Ramos (cell line): ENCODE data around the gene ZNF141.
"Not testable (repeated sequence)": the region's sequence is repeated elsewhere in the genome, so short reads cannot be mapped to it uniquely, and the experiment has no call there.

Experiments
- in situ Hi-C: fragments of 300-500 bp; cut with MboI; formaldehyde crosslinking; loops from one replicate; pipeline ENCODE4 v1.14.3; 2022; ENCODE audit warnings: low sequenced_read_pairs; ENCODE audit not compliant: unreplicated experiment

ZNF141 gene

DNA sequence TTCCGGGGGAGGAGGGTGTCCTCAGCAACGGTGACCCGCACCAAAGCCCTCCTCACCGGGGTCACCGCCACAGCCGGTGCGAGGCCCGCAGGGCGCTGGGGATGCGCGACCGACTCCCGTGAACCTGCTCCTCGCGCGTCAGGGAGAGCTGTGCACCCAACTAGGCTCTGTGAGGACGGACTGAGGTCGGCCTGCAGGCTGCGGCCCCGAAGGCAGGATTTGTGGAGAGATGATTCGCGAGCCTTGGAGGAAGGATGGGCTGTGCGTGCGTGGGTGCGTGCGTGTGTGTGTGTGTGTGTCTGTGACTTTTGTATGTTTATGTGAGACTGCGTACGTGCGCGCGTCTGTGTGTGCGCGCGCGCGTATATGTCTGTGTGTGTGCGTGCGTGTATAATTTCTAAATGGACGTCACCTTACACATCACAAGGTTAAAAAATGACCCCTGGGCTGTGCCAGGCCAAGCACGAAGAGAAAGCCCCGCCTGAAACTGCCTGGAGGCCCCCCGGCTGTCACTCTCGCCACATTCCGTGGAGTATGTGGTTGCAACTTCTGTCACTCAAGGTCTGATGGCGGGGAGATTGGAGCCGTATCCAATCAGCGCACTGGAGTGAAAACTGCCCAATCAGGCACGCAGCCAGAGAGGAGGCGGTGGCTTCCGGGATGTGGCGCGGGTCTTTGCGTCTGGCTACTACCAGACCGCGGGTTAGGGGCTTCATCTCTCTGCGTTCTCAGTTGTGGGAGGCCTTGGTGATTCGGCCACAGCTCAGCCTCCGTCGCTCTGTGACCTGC is at the start of gene ZNF141:
TSS of gene ZNF141 (plus strand) at position 672 of the 789 bp plus-strand sequence. CDS start 170 bp downstream, outside the sequence.
- in situ Hi-C loops = no loop called here

- in situ Hi-C loops = no loop called here
These were observed 48.7 kb upstream of the ZNF141 start for GRCh38 chr4:288891-289290.

GRCh38 chr4:294732-295131 is 42.9 kb upstream of the ZNF141 start:
- in situ Hi-C loops = no loop called here

DNA sequence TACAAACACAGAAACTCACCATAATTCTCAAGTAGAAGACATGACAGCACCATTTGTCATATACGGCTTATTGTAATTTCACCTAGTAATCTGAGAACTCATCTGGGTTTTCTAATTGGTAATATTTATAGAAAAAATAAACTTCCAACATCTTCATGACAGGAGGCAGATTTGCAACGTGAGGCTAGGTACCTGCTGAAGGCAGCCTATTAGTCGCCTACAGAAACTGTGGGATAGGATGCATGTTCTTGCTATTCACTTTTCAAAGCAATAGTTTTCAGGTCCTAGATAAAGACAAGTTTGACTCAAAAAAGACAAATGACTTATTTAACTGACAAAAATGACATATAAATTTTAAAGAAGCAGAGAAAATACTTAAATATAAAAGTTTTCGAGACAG is 35.2 kb upstream of the ZNF141 start:
- in situ Hi-C loops = no loop called here

- in situ Hi-C loops = not testable (repeated sequence)
These were observed 33.1 kb upstream of the ZNF141 start for GRCh38 chr4:304516-304915.

- in situ Hi-C loops = no loop called here
These were observed 32.5 kb upstream of the ZNF141 start, which contains the start of gene ZNF732 for GRCh38 chr4:304969-305680. Gene ZNF732, minus strand, starts transcription at chr4:305474. Its CDS starts 164 bp downstream, at chr4:305310.

DNA sequence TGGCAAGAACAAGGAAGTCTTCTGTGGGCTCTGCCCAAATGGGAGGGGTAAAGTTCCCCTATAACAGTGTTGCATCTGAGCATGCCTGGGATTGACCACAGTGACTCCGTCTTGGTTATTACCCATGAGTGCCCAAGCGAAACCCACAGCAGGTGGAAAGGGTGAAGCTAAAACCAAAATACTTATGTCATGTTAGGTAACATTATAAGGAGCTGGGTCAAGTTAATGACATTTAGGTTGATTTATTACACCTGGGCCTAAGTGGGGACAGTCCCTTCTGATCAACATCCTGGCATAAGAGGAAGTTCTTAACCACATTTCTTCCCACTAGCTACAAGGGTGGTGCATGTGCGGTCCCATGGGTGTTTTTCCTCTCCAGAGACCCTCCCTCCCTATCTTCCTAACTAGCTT is 31.1 kb upstream of the ZNF141 start:
- in situ Hi-C loops = no loop called here

GRCh38 chr4:309807-310206 is 27.8 kb upstream of the ZNF141 start:
- in situ Hi-C loops = no loop called here

- in situ Hi-C loops = no loop called here
These were observed 23.2 kb upstream of the ZNF141 start for GRCh38 chr4:314296-314903.

GRCh38 chr4:328729-329128 is 8.9 kb upstream of the ZNF141 start:
- in situ Hi-C loops = no loop called here

GRCh38 chr4:335515-335914 is 2.1 kb upstream of the ZNF141 start:
- in situ Hi-C loops = no loop called here

DNA sequence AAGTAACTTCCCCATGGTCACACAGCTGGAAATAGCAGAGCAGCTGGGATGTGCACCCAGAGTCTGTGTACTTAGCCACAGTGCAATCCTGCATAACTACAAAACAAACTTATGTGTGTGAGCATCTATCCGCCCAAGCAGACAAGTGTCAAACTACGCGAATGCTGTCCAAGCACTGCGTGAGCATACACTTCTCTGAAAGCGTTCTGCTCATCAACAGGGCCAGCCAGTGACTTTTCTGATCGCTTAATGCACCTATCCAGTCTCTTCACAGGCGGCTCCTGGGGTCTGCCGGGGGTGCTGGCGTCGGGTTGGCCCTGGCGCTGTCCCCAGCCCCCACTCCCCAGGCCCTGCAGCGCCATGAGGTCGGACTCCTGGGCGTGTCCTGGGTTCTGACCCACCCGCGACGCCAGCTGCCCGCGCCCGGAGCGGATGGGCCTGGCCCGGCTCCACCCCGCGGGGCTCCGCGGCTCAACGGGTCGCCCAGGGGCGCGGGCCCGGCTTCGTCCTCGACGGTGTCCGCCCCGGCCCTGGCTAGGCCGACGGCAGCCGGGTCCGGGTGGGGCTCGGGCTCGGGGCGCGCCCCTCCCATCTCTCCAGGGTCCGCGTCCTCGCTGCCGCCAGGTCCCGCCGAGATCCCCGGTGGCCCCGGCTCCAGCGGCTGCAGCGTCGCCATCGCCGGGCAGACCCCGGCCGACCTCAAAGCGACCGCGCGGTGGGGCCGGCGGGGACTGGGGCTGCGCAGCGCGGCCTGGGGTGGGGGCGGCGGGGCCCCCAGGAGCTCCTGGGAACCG is 1.3 kb upstream of the ZNF141 start:
- in situ Hi-C loops = no loop called here

GRCh38 chr4:336893-337142 is 796 bp upstream of the ZNF141 start:
- in situ Hi-C loops = no loop called here

DNA sequence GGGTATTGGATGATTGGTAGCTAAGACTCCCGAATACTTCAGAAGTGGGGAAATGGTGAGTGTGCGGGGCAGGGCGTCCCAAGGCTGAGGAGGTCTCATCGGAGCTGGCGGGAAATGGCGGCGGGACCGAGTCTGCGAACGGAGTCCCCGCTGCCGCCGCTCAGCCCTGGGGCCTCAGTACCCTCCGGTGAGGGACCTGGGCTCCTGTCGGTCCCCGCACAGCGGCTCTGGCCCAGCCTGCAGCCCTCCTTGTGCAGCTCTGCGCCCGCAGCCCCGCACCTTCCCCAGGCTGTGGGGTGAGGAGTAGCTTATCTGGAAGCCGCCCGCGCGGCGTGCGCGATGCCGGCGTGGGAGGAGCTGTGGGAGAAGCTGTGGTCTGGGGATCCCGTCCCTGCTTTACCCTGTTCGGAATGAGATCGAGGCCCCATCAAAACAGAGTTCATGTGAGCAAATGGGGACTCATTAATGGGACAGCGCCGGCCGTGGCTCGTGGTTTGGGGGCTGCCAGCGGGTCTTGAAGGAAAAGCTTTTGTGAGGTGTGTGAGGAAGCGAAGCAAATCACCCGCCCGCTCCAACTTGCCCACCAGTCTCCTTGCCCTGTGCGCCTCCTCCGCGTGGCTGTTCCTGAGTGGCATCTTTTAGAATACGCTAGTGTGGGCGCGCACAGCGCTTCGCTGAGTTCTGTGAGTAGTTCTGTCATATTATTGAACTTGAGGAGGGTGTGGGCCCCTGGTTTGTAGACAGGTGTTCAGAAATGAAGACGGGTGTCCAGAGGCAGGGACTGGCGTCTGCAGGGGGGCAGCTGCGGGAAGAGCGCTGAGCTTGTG is 531 bp downstream of the ZNF141 start:
- in situ Hi-C loops = no loop called here

- in situ Hi-C loops = no loop called here
These were observed 1.1 kb downstream of the ZNF141 start for GRCh38 chr4:338759-339097.

DNA sequence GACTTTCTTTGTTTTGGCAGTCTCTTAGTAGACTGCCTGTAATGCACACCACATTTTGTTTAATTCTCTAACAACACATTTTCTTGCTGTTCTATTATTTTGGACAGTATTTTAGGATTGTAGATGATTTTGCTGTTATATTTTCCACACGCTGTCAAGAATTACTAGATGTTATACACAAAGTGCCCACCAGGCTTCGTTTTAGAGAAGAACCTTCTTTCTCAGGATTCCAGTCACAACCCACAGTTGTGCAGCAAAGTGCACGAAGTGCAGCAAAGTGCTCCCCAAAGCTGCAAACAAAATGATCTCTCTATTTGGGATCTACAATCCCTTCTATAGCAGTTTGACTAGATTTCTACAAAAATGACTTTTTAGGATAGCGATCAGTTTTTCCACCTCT is 2.4 kb downstream of the ZNF141 start:
- in situ Hi-C loops = no loop called here

GRCh38 chr4:373062-373839 is 35.6 kb downstream of the ZNF141 start:
- in situ Hi-C loops = no loop called here

- in situ Hi-C loops = no loop called here
These were observed 36.9 kb downstream of the ZNF141 start for GRCh38 chr4:374298-375160.
